Peyer's patch (tissue), 4 donors: ENCODE results near the gene STX1B. TPM values are rescaled to one million over a fixed set of nuclear protein-coding genes. Genes with fewer than 3 reads are reported as not detected.

ENCODE experiments used
- DNase-seq, 3 donors: peaks; one replicate each; pipeline ENCODE4 v3.0.0-alpha.2; 2017 to 2019
- H3K27ac ChIP-seq, 4 donors: fragments of 200-600 bp; sonication (generic); one replicate each; pipeline ENCODE4 v1.5.1; 2016 to 2019
- H3K27me3 ChIP-seq, 2 donors: fragments of 200-600 bp; sonication (generic); one replicate each; pipeline ENCODE4 v1.5.1; 2019
- H3K36me3 ChIP-seq, 3 donors: fragments of 200-600 bp; sonication (generic); one replicate each; pipeline ENCODE4 v1.5.1; 2016 to 2019
- H3K4me1 ChIP-seq, 4 donors: fragments of 200-600 bp; sonication (generic); one replicate each; pipeline ENCODE4 v1.5.1; 2016 to 2019
- H3K4me3 ChIP-seq, 4 donors: fragments of 200-600 bp; sonication (generic); 1 replicate in 3 of 4; 2 replicates in 1 of 4; pipeline ENCODE4 v1.5.1; 2016 to 2019; ENCODE audit warnings: mild to moderate bottlenecking in 1 of 4
- H3K9me3 ChIP-seq, 4 donors: fragments of 200-600 bp; sonication (generic); one replicate each; pipeline ENCODE4 v1.5.1; 2016 to 2019; ENCODE audit warnings: mild to moderate bottlenecking in 1 of 4
- CTCF ChIP-seq, 6 experiments: fragments of 450-650 bp in 4 of 6; fragments of 200-600 bp in 2 of 6; sonication (generic) in 1 of 6; IDR thresholded peaks; one replicate each; pipeline ENCODE4 v1.5.1; 2017 to 2019; ENCODE audit warnings: antibody characterized with exemption in 6 of 6, mild to moderate bottlenecking in 3 of 6, moderate library complexity in 1 of 6
- POLR2A ChIP-seq, 2 donors: fragments of 450-650 bp; IDR thresholded peaks; one replicate each; pipeline ENCODE4 v1.5.1; 2017; ENCODE audit warnings: antibody characterized with exemption in 2 of 2, mild to moderate bottlenecking in 2 of 2, moderate library complexity in 2 of 2
- total RNA-seq, 4 donors: library from RNA; depleted of rRNA; stranded (reverse); fragments of >200 nt; gene quantifications; one replicate each; pipeline ENCODE4 v1.1.0, GENCODE V29; 2016

STX1B gene
- total RNA-seq, 4 donors from 2014 or later = 0.18 to 1.3 (median 1.0) TPM; not detected in 1

GRCh38 chr16:30979170-30980022 lies 31.0 kb downstream of the STX1B start:
- Histone ChIP-seq H3K4me1 (no peaks in the 10 kb centered on the region), H3K9me3 (no peaks in the 10 kb centered on the region), H3K4me3 (no peak overlapping the region), H3K27ac (no peak overlapping the region), H3K36me3 (peaks cover 0 to 76% (median 0%) of the 10 kb centered on the region in 3 donors), H3K27me3 (no peaks in the 10 kb centered on the region)
- TF ChIP-seq POLR2A (IDR thresholded peaks at IDR 0.05) (no peak), CTCF (IDR thresholded peaks at IDR 0.05) (no peak)
- DNase-seq = no peak

- Histone ChIP-seq H3K4me1 (no peaks in the 10 kb centered on the region), H3K4me3 (no peak overlapping the region), H3K36me3 (peaks cover 0 to 88% (median 0%) of the 10 kb centered on the region in 3 donors), H3K27me3 (no peaks in the 10 kb centered on the region), H3K27ac (no peak overlapping the region), H3K9me3 (no peaks in the 10 kb centered on the region)
- DNase-seq = no peak
- TF ChIP-seq POLR2A (IDR thresholded peaks at IDR 0.05) = no peak
- TF ChIP-seq CTCF (IDR thresholded peaks at IDR 0.05) = no peak
Measured at GRCh38 chr16:30977502-30977901, 32.9 kb downstream of the STX1B start.

GRCh38 chr16:30976486-30976885 lies 34.0 kb downstream of the STX1B start:
- DNase-seq = no peak
- no peaks in the 10 kb centered on the region for H3K27me3 ChIP-seq
- no peaks in the 10 kb centered on the region for H3K4me1 ChIP-seq
- H3K36me3 ChIP-seq = peaks cover 0 to 90% (median 0%) of the 10 kb centered on the region in 3 donors
- H3K27ac ChIP-seq = no peak overlapping the region
- H3K4me3 ChIP-seq = no peak overlapping the region
- H3K9me3 ChIP-seq = no peaks in the 10 kb centered on the region
- TF ChIP-seq CTCF (IDR thresholded peaks at IDR 0.05) (no peak), POLR2A (IDR thresholded peaks at IDR 0.05) (no peak)

GRCh38 chr16:30974348-30974747 lies 36.1 kb downstream of the STX1B start:
- Histone ChIP-seq H3K9me3 (no peaks in the 10 kb centered on the region), H3K4me1 (no peaks in the 10 kb centered on the region), H3K4me3 (no peak overlapping the region), H3K27me3 (no peaks in the 10 kb centered on the region), H3K27ac (no peak overlapping the region), H3K36me3 (peaks cover 0 to 90% (median 0%) of the 10 kb centered on the region in 3 donors)
- TF ChIP-seq CTCF (IDR thresholded peaks at IDR 0.05) = no peak
- TF ChIP-seq POLR2A (IDR thresholded peaks at IDR 0.05) = no peak
- no peak for DNase-seq

- Histone ChIP-seq H3K27ac (no peak overlapping the region), H3K9me3 (no peaks in the 10 kb centered on the region), H3K4me1 (no peaks in the 10 kb centered on the region), H3K4me3 (no peak overlapping the region), H3K27me3 (no peaks in the 10 kb centered on the region), H3K36me3 (peaks cover 0 to 95% (median 0%) of the 10 kb centered on the region in 3 donors)
- no peak for DNase-seq
- TF ChIP-seq POLR2A (IDR thresholded peaks at IDR 0.05) = no peak
- no peak for TF ChIP-seq CTCF (IDR thresholded peaks at IDR 0.05)
Measured at GRCh38 chr16:30972872-30973271, 37.6 kb downstream of the STX1B start.
